Erythroblast (primary cell): ENCODE measurements around the gene CDKAL1.
"Not testable (repeated sequence)": the region's sequence is repeated elsewhere in the genome, so short reads cannot be mapped to it uniquely, and the experiment has no call there.

ENCODE experiments used
- DNase-seq, 2 experiments: peaks; one replicate each; lab custom pipeline; 2025; lab: John Stamatoyannopoulos, UW
- GATA1 ChIP-seq: IDR thresholded peaks from 2 replicates; pipeline ENCODE4 v1.6.1; 2011; ENCODE audit warnings: low read depth, mild to moderate bottlenecking, control low read depth, low read length, moderate library complexity
- POLR2A ChIP-seq: IDR thresholded peaks from 2 replicates; pipeline ENCODE4 v1.6.1; 2011; ENCODE audit warnings: mild to moderate bottlenecking, low read length

The CDKAL1 gene

GRCh38 chr6:20534295-20535262 is at the start of gene CDKAL1:
TSS of gene CDKAL1 (plus strand) at chr6:20534457. CDS start at chr6:20546351, 11,894 bp downstream.
- TF ChIP-seq POLR2A (peak; percentile 87), GATA1 (no peak)
- DNase-seq, result peak; percentile 94 to 95

GRCh38 chr6:20486641-20487040 is 47.6 kb upstream of the CDKAL1 start:
- TF ChIP-seq POLR2A, result no peak
- TF ChIP-seq GATA1, result no peak

GRCh38 chr6:20487669-20488375 is 46.4 kb upstream of the CDKAL1 start:
- no peak for DNase-seq
- TF ChIP-seq GATA1 (no peak), POLR2A (no peak)

More at GRCh38 chr6:20486641-20487040, 47.6 kb upstream of the CDKAL1 start:
- no peak for DNase-seq

GRCh38 chr6:20490591-20490990 is 43.7 kb upstream of the CDKAL1 start:
- DNase-seq, result no peak
- TF ChIP-seq GATA1 (no peak), POLR2A (no peak)

GRCh38 chr6:20492099-20492498 is 42.2 kb upstream of the CDKAL1 start:
- DNase-seq, result no peak
- TF ChIP-seq GATA1 (no peak), POLR2A (no peak)

- DNase-seq, result no peak
- TF ChIP-seq GATA1 (no peak), POLR2A (no peak)
Measured at GRCh38 chr6:20497216-20498040, 36.8 kb upstream of the CDKAL1 start.

GRCh38 chr6:20498041-20498385 is 36.2 kb upstream of the CDKAL1 start:
- TF ChIP-seq GATA1 (no peak), POLR2A (no peak)
- DNase-seq, result no peak

- DNase-seq, result no peak
- no peak for TF ChIP-seq POLR2A
- no peak for TF ChIP-seq GATA1
Measured at GRCh38 chr6:20509212-20509611, 25.0 kb upstream of the CDKAL1 start.

- TF ChIP-seq POLR2A, result no peak
- no peak for TF ChIP-seq GATA1
- DNase-seq, result no peak
Measured at GRCh38 chr6:20511852-20512251, 22.4 kb upstream of the CDKAL1 start.

GRCh38 chr6:20525208-20525607 is 9.0 kb upstream of the CDKAL1 start:
- DNase-seq, result not testable (repeated sequence)

- DNase-seq, result peak; percentile 62 to 72
Measured at GRCh38 chr6:20529086-20529448, 5.2 kb upstream of the CDKAL1 start.

GRCh38 chr6:20532881-20533280 is 1.4 kb upstream of the CDKAL1 start:
- TF ChIP-seq GATA1 (no peak), POLR2A (no peak)
- no peak for DNase-seq

- no peak for DNase-seq
- TF ChIP-seq GATA1, result no peak
- TF ChIP-seq POLR2A, result no peak
Measured at GRCh38 chr6:20533746-20534294, 437 bp upstream of the CDKAL1 start.
